ENCODE data around the gene P2RY12. TPM values are rescaled to one million over a fixed set of nuclear protein-coding genes. Genes with fewer than 3 reads are reported as not detected.

P2RY12 gene
- total RNA-seq, 2 donors from 2014 or later = 0.78 TPM; not detected in 1

DNA sequence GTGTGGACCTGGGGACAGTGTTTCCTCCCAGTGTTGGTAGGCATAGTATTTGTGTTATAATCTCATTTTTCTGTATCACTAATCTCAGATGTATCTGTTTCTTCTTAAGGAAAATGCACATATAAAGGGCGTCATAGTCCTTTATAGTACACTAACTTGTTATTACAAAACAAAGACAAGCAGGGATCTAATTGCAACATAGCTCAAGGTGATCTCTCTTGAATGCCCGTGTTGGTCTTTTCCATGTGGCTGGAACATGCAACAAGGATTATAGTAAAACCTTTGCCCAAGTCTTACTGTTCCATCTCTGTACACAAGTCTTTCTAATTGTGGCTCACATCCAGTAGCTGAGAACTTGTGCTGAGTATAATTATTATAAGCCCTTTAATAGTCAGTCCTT, 64.4 kb downstream of the P2RY12 start:
- WGBS, 2 donors = 67 to 71% methylated on average over 2 of the region's 2 CpGs
- intact Hi-C loops (cut with DNase I) = no loop called here
- H3K4me3 ChIP-seq = no peak overlapping the region
- H3K27ac ChIP-seq = no peak overlapping the region
- TF ChIP-seq POLR2A (IDR thresholded peaks at IDR 0.05) (no peak), CTCF (IDR thresholded peaks at IDR 0.05) (no peak)
- ATAC-seq = no peak
- H3K36me3 ChIP-seq (replicated peaks in 1 of 2; ENCODE audit: insufficient read depth in 1 of 2, low read depth in 2 of 2) = no peaks in the 10 kb centered on the region
- no peaks in the 10 kb centered on the region for H3K9me3 ChIP-seq
- no peak for DNase-seq
- H3K4me1 ChIP-seq = no peaks in the 10 kb centered on the region
- H3K27me3 ChIP-seq = no peaks in the 10 kb centered on the region

DNA sequence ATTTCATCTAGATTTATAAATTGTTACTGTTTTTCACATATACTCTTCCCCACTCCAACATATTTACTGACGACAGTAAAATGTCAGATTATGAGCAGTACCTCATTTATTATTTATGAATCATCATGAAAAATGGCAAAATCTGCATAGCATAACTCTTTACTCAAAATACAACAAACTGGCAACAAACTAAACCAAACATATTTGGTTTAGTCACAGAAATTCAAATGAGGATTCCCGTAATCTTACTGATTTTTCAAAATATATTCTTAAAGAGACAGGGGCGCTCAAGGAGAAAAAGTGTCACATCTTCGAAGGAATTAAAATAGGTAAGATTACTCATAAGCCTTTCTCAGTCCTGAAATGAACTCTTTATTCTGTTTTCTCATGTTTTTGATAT, 64.9 kb downstream of the P2RY12 start:
- no peak for ATAC-seq
- Histone ChIP-seq H3K36me3 (replicated peaks in 1 of 2; ENCODE audit: insufficient read depth in 1 of 2, low read depth in 2 of 2) (no peaks in the 10 kb centered on the region), H3K4me1 (no peaks in the 10 kb centered on the region), H3K27ac (no peak overlapping the region), H3K4me3 (no peak overlapping the region), H3K9me3 (no peaks in the 10 kb centered on the region), H3K27me3 (no peaks in the 10 kb centered on the region)
- DNase-seq = no peak
- no peak for TF ChIP-seq CTCF (IDR thresholded peaks at IDR 0.05)
- no peak for TF ChIP-seq POLR2A (IDR thresholded peaks at IDR 0.05)
- WGBS, 2 donors = 84 to 85% methylated on average over 4 of the region's 4 CpGs
- intact Hi-C loops (cut with DNase I) = no loop called here

- TF ChIP-seq POLR2A (IDR thresholded peaks at IDR 0.05) (no peak), CTCF (IDR thresholded peaks at IDR 0.05) (no peak)
- H3K36me3 ChIP-seq (replicated peaks in 1 of 2; ENCODE audit: insufficient read depth in 1 of 2, low read depth in 2 of 2) = no peaks in the 10 kb centered on the region
- H3K27ac ChIP-seq = no peak overlapping the region
- ATAC-seq (no peak), DNase-seq (no peak)
- no peak overlapping the region for H3K4me3 ChIP-seq
- intact Hi-C loops (cut with DNase I) = no loop called here
- WGBS, 2 donors = 75 to 83% methylated on average over 7 of the region's 7 CpGs
- no peaks in the 10 kb centered on the region for H3K9me3 ChIP-seq
- no peaks in the 10 kb centered on the region for H3K4me1 ChIP-seq
- no peaks in the 10 kb centered on the region for H3K27me3 ChIP-seq
These were observed 65.6 kb downstream of the P2RY12 start for GRCh38 chr3:151318991-151319390.

DNA sequence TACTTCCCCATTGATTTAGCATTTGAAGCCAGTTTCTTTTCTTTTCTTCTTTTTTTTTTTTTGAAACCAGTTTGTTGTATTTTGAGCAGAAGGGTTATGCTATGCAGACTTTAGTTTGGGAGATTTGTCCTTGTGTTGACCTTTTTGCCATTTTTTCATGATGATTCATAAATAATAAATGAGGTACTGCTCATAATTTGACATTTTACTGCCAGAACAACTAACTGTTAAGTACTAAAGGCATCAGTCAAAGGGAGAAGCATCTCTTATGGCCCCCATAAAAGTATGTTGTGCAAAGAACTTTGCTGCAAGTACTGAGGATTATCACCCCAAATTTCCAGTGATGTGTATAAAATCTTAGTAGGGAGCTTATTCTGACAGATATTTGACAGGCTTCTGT, 66.2 kb downstream of the P2RY12 start:
- H3K27ac ChIP-seq = no peak overlapping the region

More for the DNA sequence above, 66.2 kb downstream of the P2RY12 start:
- DNase-seq (no peak), ATAC-seq (no peak)
- no peaks in the 10 kb centered on the region for H3K4me1 ChIP-seq
- intact Hi-C loops (cut with DNase I) = no loop called here
- H3K4me3 ChIP-seq = no peak overlapping the region
- TF ChIP-seq POLR2A (IDR thresholded peaks at IDR 0.05) (no peak), CTCF (IDR thresholded peaks at IDR 0.05) (no peak)
- H3K27me3 ChIP-seq = no peaks in the 10 kb centered on the region
- no peaks in the 10 kb centered on the region for H3K9me3 ChIP-seq
- H3K36me3 ChIP-seq (replicated peaks in 1 of 2; ENCODE audit: insufficient read depth in 1 of 2, low read depth in 2 of 2) = no peaks in the 10 kb centered on the region
